Skeletal muscle satellite cell (primary cell): ENCODE measurements around the gene SLC35A2.

Experiments used
- H3K27me3 ChIP-seq: 2 replicates; pipeline ENCODE4 v1.7.0; 2013; ENCODE audit warnings: low read length; ENCODE audit not compliant: control insufficient read depth, insufficient read depth
- H3K36me3 ChIP-seq: 2 replicates; pipeline ENCODE4 v1.7.0; 2013; ENCODE audit warnings: mild to moderate bottlenecking, control low read depth, low read length; ENCODE audit not compliant: insufficient read depth
- H3K4me1 ChIP-seq: 2 replicates; pipeline ENCODE4 v1.7.0; 2013; ENCODE audit warnings: low read length; ENCODE audit not compliant: control insufficient read depth, insufficient read depth
- H3K4me2 ChIP-seq: 2 replicates; pipeline ENCODE4 v1.7.0; 2013; ENCODE audit warnings: mild to moderate bottlenecking, low read length
- H3K4me3 ChIP-seq: 2 replicates; pipeline ENCODE4 v1.7.0; 2013; ENCODE audit warnings: low read length
- H3K9ac ChIP-seq: 2 replicates; pipeline ENCODE4 v1.7.0; 2013; ENCODE audit warnings: mild to moderate bottlenecking, low read depth, low read length, moderate library complexity
- H3K9me3 ChIP-seq: replicated peaks from 2 replicates; pipeline ENCODE4 v1.7.0; 2013; ENCODE audit warnings: mild to moderate bottlenecking, control low read depth, low read length

Gene SLC35A2

DNA sequence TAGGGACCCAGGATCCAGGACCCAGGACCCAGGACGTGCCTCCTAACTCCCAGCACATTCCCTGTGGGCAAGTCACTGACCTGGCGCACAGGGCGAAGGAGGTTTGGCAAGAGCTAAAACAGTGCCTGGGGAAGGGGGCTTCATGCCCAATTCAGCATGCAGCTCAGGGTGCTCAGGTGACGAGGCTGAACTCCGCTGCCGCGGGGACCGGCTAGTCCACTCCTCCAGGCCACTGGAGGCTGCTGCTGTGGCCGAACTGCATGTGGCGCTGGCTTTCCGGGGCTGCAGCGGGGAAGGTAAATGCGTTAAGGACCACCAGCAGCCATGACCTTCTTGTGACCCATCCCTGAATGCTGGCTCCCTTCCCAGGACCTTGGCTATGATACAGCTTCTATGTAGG is 12.3 kb upstream of the SLC35A2 start:
- H3K36me3 ChIP-seq, result peaks cover 16% of the 10 kb centered on the region
- no peaks in the 10 kb centered on the region for H3K27me3 ChIP-seq
- no peak overlapping the region for H3K4me3 ChIP-seq
- H3K4me1 ChIP-seq, result peaks cover 8% of the 10 kb centered on the region
- H3K9ac ChIP-seq, result no peak overlapping the region
- no peaks in the 10 kb centered on the region for H3K9me3 ChIP-seq
- no peak overlapping the region for H3K4me2 ChIP-seq

DNA sequence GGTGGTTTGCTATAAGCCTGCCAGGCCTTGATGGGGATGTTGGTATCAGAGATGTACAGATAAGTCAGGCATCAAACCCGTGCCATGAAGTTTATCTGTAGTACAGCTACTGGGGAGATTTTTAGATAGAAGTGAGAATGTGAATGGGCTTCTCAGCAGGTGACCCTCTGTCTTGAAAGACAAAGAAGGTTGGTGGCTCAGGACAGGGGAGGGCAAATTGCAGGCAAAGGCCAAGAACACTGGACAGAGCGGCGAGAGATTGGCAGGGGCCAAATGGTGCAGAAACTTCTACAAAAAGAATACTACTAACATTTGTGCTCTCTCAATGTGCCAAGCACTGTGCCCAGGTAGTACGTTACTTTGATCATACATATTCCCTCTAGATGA is 9.3 kb upstream of the SLC35A2 start:
- H3K9ac ChIP-seq, result no peak overlapping the region
- peaks cover 12% of the 10 kb centered on the region for H3K36me3 ChIP-seq
- no peaks in the 10 kb centered on the region for H3K27me3 ChIP-seq
- H3K4me3 ChIP-seq, result no peak overlapping the region
- H3K4me2 ChIP-seq, result no peak overlapping the region
- H3K4me1 ChIP-seq, result peaks cover 16% of the 10 kb centered on the region
- no peaks in the 10 kb centered on the region for H3K9me3 ChIP-seq

DNA sequence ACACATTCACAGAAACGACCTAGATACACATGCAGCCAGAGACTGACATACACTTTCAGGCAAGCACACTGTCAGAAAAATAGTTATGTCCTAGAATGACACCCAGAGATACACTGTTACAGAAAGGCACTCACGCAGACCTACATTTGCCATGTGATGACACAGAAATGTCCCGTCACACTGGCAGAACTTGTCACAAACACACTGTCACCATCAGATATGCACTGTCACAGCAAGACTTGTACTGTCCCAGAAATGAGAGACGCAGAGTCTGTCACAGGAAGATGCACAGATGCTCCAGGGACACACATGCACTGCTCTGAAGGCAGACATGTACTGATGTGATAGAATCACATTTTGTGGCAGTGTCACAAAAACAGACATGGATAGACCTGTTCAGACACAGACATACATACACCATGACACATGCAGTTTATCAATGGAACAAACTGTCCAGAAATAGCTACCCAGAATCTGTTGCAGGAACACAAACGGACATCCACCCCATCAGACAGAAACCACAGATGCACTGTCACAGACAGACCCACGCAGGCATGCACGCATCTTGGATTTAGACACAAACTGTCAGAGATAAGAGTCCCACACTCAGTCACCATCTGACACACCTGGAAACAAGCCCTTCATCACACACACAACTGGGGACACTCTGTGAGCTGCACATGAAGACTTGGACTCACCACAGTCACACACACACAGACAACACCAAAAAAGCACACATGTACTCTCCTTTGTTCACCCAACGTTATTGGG is 8.7 kb upstream of the SLC35A2 start:
- Histone ChIP-seq H3K9ac (no peak overlapping the region), H3K4me2 (peak overlapping the region; percentile 84), H3K9me3 (no peaks in the 10 kb centered on the region), H3K36me3 (peaks cover 9% of the 10 kb centered on the region), H3K27me3 (no peaks in the 10 kb centered on the region), H3K4me3 (no peak overlapping the region), H3K4me1 (peaks cover 16% of the 10 kb centered on the region)

DNA sequence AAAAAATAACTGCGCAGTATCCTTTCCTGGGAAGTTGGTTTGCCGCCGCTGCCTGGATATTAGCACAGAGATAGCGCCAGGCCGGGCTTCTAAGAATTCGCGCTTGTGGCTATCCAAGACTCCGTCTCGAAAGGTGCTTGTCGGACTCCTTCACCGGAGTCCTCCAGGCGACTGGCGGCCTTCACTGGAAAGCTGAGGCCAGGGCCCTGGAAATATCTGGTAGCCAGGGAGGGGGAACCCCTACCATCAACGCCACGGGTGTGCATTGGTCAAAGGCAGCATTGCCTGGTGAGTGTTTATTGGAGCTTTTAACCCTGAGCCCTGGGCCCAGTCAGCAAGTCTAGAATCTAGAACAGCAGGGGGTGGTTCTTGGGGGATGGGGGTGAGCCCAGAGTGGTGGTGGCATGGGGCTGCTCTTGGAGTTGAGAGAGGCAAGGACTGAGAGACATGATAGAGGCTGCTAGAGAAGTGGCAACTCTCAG is 8.0 kb upstream of the SLC35A2 start:
- Histone ChIP-seq H3K36me3 (peaks cover 9% of the 10 kb centered on the region), H3K9ac (peak overlapping the region; percentile 20), H3K4me3 (peak overlapping the region; percentile 71), H3K4me2 (peak overlapping the region; percentile 84), H3K4me1 (peaks cover 16% of the 10 kb centered on the region), H3K9me3 (no peaks in the 10 kb centered on the region), H3K27me3 (no peaks in the 10 kb centered on the region)

DNA sequence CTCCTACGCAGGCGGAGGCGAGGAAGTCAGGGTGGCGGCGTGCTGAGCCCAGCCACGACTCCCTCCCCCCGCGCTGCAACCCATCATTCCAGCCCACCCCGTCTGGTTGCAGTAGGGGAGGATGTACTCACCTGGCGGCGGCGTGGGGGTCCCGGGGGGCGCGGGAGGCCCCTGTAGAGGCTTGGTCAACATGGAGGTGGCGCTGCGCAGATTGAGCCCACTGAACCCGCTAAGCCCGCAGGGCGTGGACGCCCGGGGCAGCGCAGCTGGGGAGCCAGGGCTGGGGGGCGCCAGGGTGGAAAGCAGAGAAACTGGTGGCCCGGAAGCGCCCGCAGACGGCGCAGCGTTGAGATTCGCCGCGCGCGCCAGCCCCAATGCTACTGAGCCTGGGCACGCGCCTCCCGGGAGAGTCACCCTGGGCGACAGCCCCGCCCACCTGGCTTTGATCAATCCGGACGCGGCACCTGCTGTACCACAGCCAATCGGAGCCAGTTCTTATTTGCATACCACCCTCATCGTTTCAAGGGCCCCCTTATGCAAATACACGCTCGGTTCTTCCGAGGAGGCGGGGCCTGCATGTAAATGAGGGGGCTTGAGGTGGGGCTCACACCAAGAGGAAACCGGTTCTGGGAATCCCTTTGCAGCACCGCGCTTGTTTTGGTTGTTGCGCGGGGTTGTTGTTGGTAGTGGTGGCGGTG is 7.3 kb upstream of the SLC35A2 start, which contains the start of gene PIM2:
Gene PIM2, minus strand, starts transcription at position 382 of the 698 bp plus-strand sequence. Its CDS starts 190 bp downstream, at position 192.
- no peaks in the 10 kb centered on the region for H3K9me3 ChIP-seq
- peaks cover 9% of the 10 kb centered on the region for H3K36me3 ChIP-seq
- peaks cover 16% of the 10 kb centered on the region for H3K4me1 ChIP-seq
- H3K9ac ChIP-seq, result peak within 1 kb of the TSS; percentile 63
- no peaks in the 10 kb centered on the region for H3K27me3 ChIP-seq
- peak within 1 kb of the TSS; percentile 84 for H3K4me2 ChIP-seq
- H3K4me3 ChIP-seq, result peak within 1 kb of the TSS; percentile 71

DNA sequence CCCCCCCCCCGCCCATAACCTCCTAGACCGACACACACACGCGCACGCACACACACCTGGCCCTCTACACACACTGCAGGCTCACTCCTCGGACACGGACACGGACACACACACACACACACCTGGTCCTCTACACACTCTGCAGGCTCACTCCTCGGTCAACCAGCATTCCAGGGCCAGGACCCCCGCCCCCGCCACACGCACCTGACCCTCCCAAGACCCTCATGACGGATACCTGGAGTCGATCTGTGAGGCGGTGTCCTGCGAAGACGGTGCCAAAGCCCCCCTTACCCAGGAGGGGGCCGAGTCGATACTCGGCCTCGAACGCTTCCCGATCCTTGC is 6.8 kb upstream of the SLC35A2 start:
- peak overlapping the region; percentile 84 for H3K4me2 ChIP-seq
- H3K9ac ChIP-seq, result peak overlapping the region; percentile 63
- H3K36me3 ChIP-seq, result peaks cover 5% of the 10 kb centered on the region
- H3K9me3 ChIP-seq, result no peaks in the 10 kb centered on the region
- peak overlapping the region; percentile 71 for H3K4me3 ChIP-seq
- no peaks in the 10 kb centered on the region for H3K27me3 ChIP-seq
- H3K4me1 ChIP-seq, result peaks cover 16% of the 10 kb centered on the region

DNA sequence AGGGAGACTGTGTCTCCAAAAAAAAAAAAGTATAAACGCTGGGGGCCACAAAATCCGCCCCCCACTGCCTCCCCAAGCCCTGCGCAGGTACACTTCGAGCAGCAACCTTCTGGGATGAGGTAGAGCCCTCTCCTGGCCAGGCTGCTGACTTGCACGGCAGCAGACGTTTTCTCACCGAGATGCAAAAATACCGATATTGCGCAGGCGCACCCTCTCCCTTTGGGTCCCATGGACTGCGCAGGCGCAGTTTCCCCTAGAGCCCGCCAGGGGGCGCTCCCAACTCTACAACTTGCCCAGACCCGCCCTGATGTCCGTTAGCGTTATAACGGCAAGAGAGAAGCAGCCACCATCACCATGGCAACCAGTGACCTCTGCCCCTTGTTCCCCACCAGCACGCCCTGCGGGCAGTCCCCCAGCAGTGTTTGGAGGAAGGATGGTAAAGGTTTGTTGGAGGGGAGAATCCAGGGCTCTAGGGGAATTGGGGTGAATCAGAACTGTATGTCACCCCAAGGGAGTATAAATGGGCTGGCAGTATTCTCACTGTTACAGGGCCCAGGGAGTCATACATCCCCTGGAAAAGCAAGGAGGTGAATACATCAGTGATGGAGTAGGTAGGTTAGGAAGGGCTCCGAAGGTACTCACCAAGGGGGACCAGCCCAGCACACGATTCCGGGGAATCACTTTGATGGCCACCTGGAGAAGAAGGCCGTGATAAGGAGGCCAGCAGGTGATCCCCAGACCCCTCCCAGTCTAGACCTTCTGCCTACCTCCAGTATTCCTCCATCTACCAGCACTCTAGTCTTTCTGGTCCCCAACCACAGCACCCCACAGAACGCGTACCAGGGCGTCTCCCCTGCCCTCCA is 5.9 kb upstream of the SLC35A2 start:
- H3K9ac ChIP-seq, result no peak overlapping the region
- peak overlapping the region; percentile 71 for H3K4me3 ChIP-seq
- H3K27me3 ChIP-seq, result no peaks in the 10 kb centered on the region
- no peaks in the 10 kb centered on the region for H3K9me3 ChIP-seq
- peak overlapping the region; percentile 51 for H3K4me2 ChIP-seq
- no peaks in the 10 kb centered on the region for H3K36me3 ChIP-seq
- peaks cover 18% of the 10 kb centered on the region for H3K4me1 ChIP-seq

DNA sequence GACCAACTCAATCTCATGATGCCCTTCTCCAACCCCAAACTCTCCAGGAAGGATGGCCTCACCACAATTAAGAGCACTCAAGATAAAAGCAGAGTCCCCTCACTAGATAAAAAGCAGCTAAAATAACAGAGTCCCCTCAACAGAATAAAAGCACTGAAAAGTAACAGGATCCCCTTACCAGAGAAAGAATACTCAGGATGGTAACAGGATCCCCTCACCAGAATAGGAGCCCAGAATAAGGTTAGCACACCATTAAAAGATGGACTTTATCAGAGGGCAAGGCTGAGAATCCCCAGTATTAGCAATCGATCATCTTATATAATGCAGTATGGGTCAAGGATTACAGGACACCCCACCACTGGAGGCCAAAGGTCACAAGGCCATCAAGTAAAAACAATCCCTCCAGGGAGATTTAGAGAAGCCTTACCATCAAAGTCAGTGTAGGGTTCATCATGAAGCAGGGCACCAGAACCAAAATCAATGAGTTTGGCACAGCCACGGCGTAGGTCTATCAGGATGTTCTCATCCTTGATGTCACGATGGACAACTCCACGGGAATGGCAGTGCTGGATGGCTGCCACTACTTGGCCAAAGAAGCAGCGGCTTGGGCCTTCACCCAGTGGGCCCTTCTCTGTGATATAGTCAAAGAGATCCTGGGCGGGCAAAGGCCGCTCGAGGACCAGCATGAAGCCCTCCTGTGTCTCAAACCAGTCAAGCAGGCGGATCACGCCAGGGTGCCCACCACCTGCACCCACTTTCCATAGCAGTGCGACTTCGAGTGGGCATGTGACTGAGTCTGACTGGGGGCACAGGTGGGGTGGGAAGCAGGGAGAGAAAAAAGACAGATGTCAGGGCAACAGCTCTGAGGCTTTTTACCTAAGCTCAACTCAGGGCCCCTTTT is 3.4 kb upstream of the SLC35A2 start:
- no peak overlapping the region for H3K4me3 ChIP-seq
- H3K4me1 ChIP-seq, result peaks cover 22% of the 10 kb centered on the region
- no peaks in the 10 kb centered on the region for H3K36me3 ChIP-seq
- no peak overlapping the region for H3K4me2 ChIP-seq
- no peaks in the 10 kb centered on the region for H3K9me3 ChIP-seq
- no peak overlapping the region for H3K9ac ChIP-seq
- H3K27me3 ChIP-seq, result no peaks in the 10 kb centered on the region

DNA sequence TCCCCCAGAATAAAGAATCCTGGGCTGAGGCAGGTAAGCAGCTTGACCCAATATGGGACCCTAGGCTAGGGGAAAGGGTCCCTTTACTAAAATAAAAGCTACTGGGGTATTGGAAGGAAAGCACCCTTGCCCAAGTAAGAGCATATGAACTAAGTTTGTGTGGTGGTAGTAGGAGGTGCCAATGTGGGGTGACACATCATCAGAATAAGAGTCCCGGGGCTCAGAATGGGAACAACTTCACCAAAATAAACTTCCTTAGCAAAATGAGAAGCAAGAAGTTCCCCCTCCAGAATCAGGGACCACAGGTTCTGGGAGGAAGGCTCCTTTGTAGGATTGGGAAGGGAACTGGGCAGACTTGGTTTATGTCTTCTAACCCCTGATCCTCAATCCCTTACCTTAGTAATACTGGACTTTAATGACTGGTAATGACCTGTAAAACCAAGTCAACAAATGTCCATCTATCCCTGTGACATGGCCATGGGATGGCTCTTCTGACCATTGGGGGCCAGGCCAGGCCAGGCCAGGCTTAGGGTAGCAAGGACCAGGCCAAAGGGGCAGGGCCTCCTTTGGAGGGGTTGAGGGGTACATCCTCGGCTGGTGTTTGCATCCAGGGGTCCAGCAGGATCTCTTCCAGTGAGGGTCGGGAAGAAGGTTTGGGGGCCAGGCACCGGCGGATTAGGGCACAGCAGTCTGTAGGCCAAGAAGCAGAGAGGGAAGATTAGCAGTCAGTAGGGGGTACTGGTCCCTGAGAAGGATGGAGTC is 2.3 kb upstream of the SLC35A2 start:
- Histone ChIP-seq H3K27me3 (no peaks in the 10 kb centered on the region), H3K9ac (no peak overlapping the region), H3K36me3 (no peaks in the 10 kb centered on the region), H3K9me3 (no peaks in the 10 kb centered on the region), H3K4me1 (peaks cover 15% of the 10 kb centered on the region), H3K4me3 (no peak overlapping the region), H3K4me2 (no peak overlapping the region)

DNA sequence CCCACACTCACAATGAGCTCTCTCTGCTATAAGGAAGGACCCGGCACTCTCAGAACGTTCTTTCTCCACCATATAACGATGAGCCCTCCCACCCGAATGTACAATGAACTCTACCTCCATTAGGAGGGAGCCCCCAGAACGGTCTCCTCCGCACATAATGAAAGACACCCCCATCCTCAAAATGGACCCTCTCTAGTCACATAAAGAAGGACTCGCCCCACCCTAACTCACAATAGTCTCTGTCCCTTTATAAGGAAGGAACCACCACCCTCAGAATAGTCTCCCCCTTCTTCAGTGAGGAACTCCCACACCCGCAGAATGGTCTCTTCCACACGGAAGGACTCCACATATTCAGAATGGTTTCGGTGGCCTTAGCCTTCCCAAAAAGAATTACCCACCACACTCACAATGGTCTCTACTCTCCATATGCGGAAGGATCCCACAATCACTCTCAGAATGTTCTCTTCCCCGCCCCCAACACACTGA is 477 bp downstream of the SLC35A2 start:
- Histone ChIP-seq H3K36me3 (peaks cover 3% of the 10 kb centered on the region), H3K4me1 (peaks cover 6% of the 10 kb centered on the region), H3K4me3 (peak overlapping the region; percentile 93), H3K27me3 (no peaks in the 10 kb centered on the region), H3K4me2 (peak overlapping the region; percentile 81), H3K9me3 (no peaks in the 10 kb centered on the region), H3K9ac (peak overlapping the region; percentile 91)
